ENCODE results near the gene ADGRA3.

The ADGRA3 gene

GRCh38 chr4:22440999-22441398 is 74.9 kb downstream of the ADGRA3 start:
- TF ChIP-seq EGR1 (IDR thresholded peaks at IDR 0.05) (no peak), RAD21 (IDR thresholded peaks at IDR 0.05; ENCODE audit: low read depth) (no peak), CREB1 (IDR thresholded peaks at IDR 0.05; ENCODE audit: low read depth) (no peak), TEAD4 (IDR thresholded peaks at IDR 0.05) (no peak), TAF1 (IDR thresholded peaks at IDR 0.05; ENCODE audit: low read depth) (no peak), ZBTB7A (IDR thresholded peaks at IDR 0.05; ENCODE audit: low read depth) (no peak), REST (IDR thresholded peaks at IDR 0.05; ENCODE audit: low read depth) (no peak), TCF12 (IDR thresholded peaks at IDR 0.05; ENCODE audit: low read depth) (no peak), YY1 (IDR thresholded peaks at IDR 0.05; ENCODE audit: low read depth) (no peak), EP300 (IDR thresholded peaks at IDR 0.05; ENCODE audit: borderline replicate concordance) (no peak), CEBPB (IDR thresholded peaks at IDR 0.05) (no peak), NFIC (IDR thresholded peaks at IDR 0.05) (no peak), MAX (IDR thresholded peaks at IDR 0.05) (no peak), FOXM1 (IDR thresholded peaks at IDR 0.05; ENCODE audit: borderline replicate concordance, low read depth) (no peak)
- TF ChIP-seq, protein P1, sequence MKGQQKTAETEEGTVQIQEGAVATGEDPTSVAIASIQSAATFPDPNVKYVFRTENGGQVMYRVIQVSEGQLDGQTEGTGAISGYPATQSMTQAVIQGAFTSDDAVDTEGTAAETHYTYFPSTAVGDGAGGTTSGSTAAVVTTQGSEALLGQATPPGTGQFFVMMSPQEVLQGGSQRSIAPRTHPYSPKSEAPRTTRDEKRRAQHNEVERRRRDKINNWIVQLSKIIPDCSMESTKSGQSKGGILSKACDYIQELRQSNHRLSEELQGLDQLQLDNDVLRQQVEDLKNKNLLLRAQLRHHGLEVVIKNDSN (IDR thresholded peaks at IDR 0.05), result no peak

DNA sequence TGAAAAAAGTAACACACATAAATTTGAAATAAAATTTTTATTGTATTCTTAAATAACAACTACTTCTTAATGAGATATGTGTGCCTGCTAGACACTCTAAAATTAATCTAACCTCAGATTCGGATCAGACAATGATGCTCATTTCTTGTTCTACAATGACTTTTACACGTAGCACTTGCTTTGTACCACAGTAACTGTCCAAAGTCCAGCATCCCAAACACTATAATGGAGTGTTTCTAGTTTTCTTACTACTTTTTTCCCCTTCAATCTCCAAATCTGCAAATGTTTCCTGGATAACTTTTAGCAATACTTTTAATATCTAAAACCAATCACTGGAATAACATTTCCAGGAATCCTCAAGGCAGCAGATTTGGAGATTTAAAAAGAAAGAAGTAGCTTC is 75.9 kb downstream of the ADGRA3 start:
- TF ChIP-seq CEBPB (IDR thresholded peaks at IDR 0.05), result no peak
- TF ChIP-seq ZBTB7A (IDR thresholded peaks at IDR 0.05; ENCODE audit: low read depth), result no peak
- no peak for TF ChIP-seq TEAD4 (IDR thresholded peaks at IDR 0.05)
- no peak for TF ChIP-seq RAD21 (IDR thresholded peaks at IDR 0.05; ENCODE audit: low read depth)
- no peak for TF ChIP-seq NFIC (IDR thresholded peaks at IDR 0.05)
- no peak for TF ChIP-seq REST (IDR thresholded peaks at IDR 0.05; ENCODE audit: low read depth)
- no peak for TF ChIP-seq CREB1 (IDR thresholded peaks at IDR 0.05; ENCODE audit: low read depth)
- TF ChIP-seq FOXM1 (IDR thresholded peaks at IDR 0.05; ENCODE audit: borderline replicate concordance, low read depth), result no peak
- no peak for TF ChIP-seq MAX (IDR thresholded peaks at IDR 0.05)

DNA sequence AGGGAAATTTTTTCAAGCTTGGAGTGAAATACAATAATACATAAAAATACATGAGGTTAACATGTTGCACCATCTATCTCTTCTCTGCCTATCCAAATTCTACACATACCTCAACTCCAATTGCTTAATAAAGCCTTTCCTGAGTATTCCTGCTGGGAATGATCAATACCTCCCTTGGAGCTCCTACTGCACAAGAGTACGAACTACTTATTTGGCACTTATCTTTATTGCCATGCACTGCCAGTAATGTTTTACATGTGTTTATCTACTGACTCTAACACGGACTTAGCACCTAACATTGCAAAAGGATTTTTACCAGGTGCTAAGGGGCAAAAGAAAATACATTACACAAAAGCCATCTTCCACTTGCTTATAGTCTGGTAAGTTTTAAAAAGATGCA is 80.2 kb downstream of the ADGRA3 start:
- TF ChIP-seq REST (IDR thresholded peaks at IDR 0.05; ENCODE audit: low read depth) (no peak), EP300 (IDR thresholded peaks at IDR 0.05; ENCODE audit: borderline replicate concordance) (no peak), EGR1 (IDR thresholded peaks at IDR 0.05) (no peak), MAX (IDR thresholded peaks at IDR 0.05) (no peak), RAD21 (IDR thresholded peaks at IDR 0.05; ENCODE audit: low read depth) (no peak), NFIC (IDR thresholded peaks at IDR 0.05) (no peak), CEBPB (IDR thresholded peaks at IDR 0.05) (no peak), TAF1 (IDR thresholded peaks at IDR 0.05; ENCODE audit: low read depth) (no peak), TEAD4 (IDR thresholded peaks at IDR 0.05) (no peak), YY1 (IDR thresholded peaks at IDR 0.05; ENCODE audit: low read depth) (no peak), FOXM1 (IDR thresholded peaks at IDR 0.05; ENCODE audit: borderline replicate concordance, low read depth) (no peak)
- TF ChIP-seq, protein P1 (IDR thresholded peaks at IDR 0.05), result no peak

- no peak for TF ChIP-seq ZBTB7A (IDR thresholded peaks at IDR 0.05; ENCODE audit: low read depth)
- no peak for TF ChIP-seq TCF12 (IDR thresholded peaks at IDR 0.05; ENCODE audit: low read depth)
- no peak for TF ChIP-seq TEAD4 (IDR thresholded peaks at IDR 0.05)
- no peak for TF ChIP-seq EP300 (IDR thresholded peaks at IDR 0.05; ENCODE audit: borderline replicate concordance)
- TF ChIP-seq RAD21 (IDR thresholded peaks at IDR 0.05; ENCODE audit: low read depth), result peak; percentile 7; the same call in 1 of the 2 replicates
- no peak for TF ChIP-seq CREB1 (IDR thresholded peaks at IDR 0.05; ENCODE audit: low read depth)
Measured at GRCh38 chr4:22434895-22435294, 81.0 kb downstream of the ADGRA3 start.

Data from Ishikawa (cell line).